ENCODE data around the gene ARHGEF39.

Gene ARHGEF39

DNA sequence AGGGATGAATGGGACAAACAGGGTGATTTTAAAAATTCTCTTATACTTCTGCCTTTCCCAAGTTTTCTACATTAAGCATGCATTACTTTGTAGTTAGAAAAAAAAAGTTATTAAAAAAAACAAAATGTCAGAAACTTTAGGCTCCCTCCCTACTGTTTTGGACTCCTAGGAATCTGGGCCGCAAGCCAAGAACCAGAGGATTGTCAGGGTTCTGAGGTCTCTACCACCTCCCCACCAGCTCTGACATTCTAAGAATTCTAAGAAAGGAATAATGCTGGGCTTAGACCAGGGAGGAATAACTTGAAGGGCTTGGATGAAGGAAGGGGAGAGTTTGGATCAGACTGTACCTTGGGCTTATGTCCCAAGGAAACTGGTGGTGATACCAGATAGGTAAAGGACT lies 1.1 kb upstream of the ARHGEF39 start:
- Histone ChIP-seq H3K9me3 (ENCODE audit: control insufficient read depth, low read length) (no peaks in the 10 kb centered on the region), H3K9ac (ENCODE audit: low read length) (no peak overlapping the region), H3K4me1 (ENCODE audit: control insufficient read depth, insufficient read depth, low read length) (peaks cover 50% of the 10 kb centered on the region), H3K27me3 (ENCODE audit: control insufficient read depth, insufficient read depth, low read length) (no peaks in the 10 kb centered on the region), H3K4me3 (ENCODE audit: low read length) (no peak overlapping the region), H3K36me3 (ENCODE audit: control insufficient read depth, insufficient read depth, low read length) (no peaks in the 10 kb centered on the region)

DNA sequence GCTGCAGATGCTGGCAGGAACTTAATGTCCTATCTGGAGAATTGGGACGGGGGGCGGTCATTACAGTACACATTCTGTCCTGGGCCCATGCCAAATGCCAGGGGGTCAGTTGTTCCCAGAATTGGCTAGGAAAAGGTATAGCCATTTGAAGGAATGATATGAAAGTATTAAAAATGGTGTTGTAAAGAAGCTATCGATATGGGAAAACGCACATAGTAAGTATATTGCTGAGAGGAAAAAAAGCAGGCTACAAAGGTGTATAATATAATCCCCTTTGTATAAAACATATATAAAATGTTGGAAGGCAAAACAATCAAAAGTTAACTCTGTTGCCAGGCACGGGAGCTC lies 450 bp upstream of the ARHGEF39 start:
- no peak overlapping the region for H3K4me3 ChIP-seq (ENCODE audit: low read length)
- H3K4me1 ChIP-seq (ENCODE audit: control insufficient read depth, insufficient read depth, low read length): peaks cover 54% of the 10 kb centered on the region
- peaks cover under 1% of the 10 kb centered on the region for H3K36me3 ChIP-seq (ENCODE audit: control insufficient read depth, insufficient read depth, low read length)
- no peaks in the 10 kb centered on the region for H3K9me3 ChIP-seq (ENCODE audit: control insufficient read depth, low read length)
- peak overlapping the region; percentile 57 for H3K9ac ChIP-seq (ENCODE audit: low read length)
- H3K27me3 ChIP-seq (ENCODE audit: control insufficient read depth, insufficient read depth, low read length): no peaks in the 10 kb centered on the region

DNA sequence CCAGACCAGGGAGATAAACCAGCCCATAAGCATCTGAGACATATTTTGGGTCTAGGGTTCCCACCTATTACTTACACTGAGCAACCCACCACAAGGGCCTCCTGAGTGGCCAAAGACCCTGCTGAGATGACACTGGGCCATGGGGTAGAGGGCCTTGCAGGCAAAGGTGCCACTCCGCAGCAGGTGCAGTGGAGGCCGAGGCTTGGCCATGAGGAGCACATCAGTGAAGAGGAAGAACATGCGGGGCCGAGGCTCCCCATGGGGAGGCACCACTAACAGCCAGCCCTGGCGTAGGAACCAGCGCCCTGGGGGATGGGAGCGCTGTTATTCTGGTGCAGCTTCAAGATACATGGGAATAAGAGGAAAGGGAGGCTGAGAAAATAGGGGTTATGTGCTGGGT lies 2.6 kb downstream of the ARHGEF39 start:
- H3K4me1 ChIP-seq (ENCODE audit: control insufficient read depth, insufficient read depth, low read length): peaks cover 46% of the 10 kb centered on the region
- H3K36me3 ChIP-seq (ENCODE audit: control insufficient read depth, insufficient read depth, low read length): peaks cover 3% of the 10 kb centered on the region
- no peak overlapping the region for H3K9ac ChIP-seq (ENCODE audit: low read length)
- no peak overlapping the region for H3K4me3 ChIP-seq (ENCODE audit: low read length)
- H3K27me3 ChIP-seq (ENCODE audit: control insufficient read depth, insufficient read depth, low read length): no peaks in the 10 kb centered on the region
- no peaks in the 10 kb centered on the region for H3K9me3 ChIP-seq (ENCODE audit: control insufficient read depth, low read length)

DNA sequence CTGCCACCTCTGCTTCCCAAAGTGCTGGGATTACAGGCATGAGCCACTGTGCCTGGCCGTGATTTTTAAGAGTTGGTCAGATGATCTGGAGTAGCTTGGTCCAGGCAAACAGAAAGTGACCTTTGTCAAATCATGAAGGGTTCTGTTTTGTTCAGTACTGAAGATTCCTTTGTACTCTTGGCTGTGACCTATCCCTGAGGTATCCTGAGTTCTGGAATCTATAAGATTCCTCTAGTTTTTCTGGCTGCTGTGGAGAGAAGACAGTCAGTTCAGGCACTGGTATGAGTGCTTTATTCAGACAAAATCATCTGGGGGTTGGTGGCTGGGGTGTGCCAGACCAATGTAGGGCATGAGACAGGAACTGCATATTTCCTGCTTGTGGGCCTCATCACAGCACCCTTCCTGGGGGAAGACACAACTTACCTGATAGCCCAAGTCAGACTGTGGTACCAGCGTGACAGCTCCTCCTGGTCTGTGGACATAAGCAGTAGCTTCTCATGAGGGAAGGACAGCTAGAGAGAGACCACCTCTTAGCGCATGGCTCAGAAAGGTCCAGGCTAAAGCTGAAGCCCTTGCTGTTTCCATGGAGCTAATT lies 3.1 kb downstream of the ARHGEF39 start:
- Histone ChIP-seq H3K27me3 (ENCODE audit: control insufficient read depth, insufficient read depth, low read length) (no peaks in the 10 kb centered on the region), H3K9me3 (ENCODE audit: control insufficient read depth, low read length) (no peaks in the 10 kb centered on the region), H3K4me1 (ENCODE audit: control insufficient read depth, insufficient read depth, low read length) (peaks cover 49% of the 10 kb centered on the region), H3K4me3 (ENCODE audit: low read length) (no peak overlapping the region), H3K9ac (ENCODE audit: low read length) (peak overlapping the region; percentile 44), H3K36me3 (ENCODE audit: control insufficient read depth, insufficient read depth, low read length) (peaks cover 3% of the 10 kb centered on the region)

DNA sequence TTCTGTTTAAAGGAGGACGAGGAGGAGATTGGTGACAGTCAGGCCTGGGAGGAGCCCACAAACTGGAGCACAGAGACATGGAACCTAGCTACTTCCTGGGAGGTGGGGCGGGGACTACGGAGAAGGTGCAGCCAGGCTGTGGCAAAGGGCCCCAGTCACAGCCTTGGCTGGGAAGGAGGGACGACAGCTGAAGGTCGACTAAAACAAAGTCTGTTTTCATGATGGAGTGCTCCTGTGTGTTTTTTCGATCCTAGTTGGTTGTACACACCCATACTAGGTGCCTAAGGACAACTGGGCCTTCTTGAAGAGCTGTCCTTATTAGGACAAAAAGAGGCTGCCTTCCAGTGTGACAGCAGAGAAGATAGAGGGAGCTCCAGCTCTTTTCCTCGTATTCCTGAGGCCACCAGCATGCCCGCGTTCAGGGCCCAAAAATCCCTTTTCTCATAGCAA lies 4.0 kb downstream of the ARHGEF39 start:
- Histone ChIP-seq H3K9ac (ENCODE audit: low read length) (peak overlapping the region; percentile 54), H3K4me3 (ENCODE audit: low read length) (no peak overlapping the region), H3K4me1 (ENCODE audit: control insufficient read depth, insufficient read depth, low read length) (peaks cover 49% of the 10 kb centered on the region), H3K9me3 (ENCODE audit: control insufficient read depth, low read length) (no peaks in the 10 kb centered on the region), H3K36me3 (ENCODE audit: control insufficient read depth, insufficient read depth, low read length) (peaks cover 3% of the 10 kb centered on the region), H3K27me3 (ENCODE audit: control insufficient read depth, insufficient read depth, low read length) (no peaks in the 10 kb centered on the region)

DNA sequence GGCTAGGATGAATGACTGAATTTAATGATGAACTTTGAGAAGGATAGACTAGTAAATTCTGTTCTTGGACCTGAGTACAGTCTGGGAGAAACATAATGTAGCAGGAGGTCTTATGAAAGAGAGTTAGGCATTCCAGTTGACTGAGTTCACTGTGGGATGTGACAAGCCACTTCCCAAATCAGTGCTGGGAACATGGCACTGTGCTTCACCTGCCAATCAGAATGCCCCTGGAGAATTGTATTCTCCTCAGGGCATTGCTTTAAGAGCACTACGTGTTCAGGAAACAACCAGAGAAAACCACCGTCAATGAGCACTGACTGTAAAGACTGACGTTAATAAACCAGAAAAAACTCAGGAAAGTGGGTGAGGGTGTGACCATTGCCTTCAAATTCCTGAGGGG lies 5.7 kb downstream of the ARHGEF39 start:
- H3K4me1 ChIP-seq (ENCODE audit: control insufficient read depth, insufficient read depth, low read length): peaks cover 44% of the 10 kb centered on the region

DNA sequence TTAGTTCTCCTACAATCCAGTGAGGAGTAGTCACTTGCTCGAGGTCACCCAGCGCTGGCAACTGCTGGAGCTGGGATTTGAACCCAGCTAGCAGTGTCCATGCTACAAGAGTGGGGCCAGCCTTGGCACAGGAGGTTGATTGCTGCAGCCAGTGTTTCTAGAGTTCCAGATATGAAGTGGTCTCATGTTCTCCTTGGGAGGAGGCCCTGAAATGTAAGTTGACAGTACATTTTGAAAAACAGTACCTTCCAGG lies 6.1 kb downstream of the ARHGEF39 start:
- Histone ChIP-seq H3K27me3 (ENCODE audit: control insufficient read depth, insufficient read depth, low read length) (no peaks in the 10 kb centered on the region), H3K4me3 (ENCODE audit: low read length) (peak overlapping the region; percentile 60), H3K4me1 (ENCODE audit: control insufficient read depth, insufficient read depth, low read length) (peaks cover 41% of the 10 kb centered on the region), H3K36me3 (ENCODE audit: control insufficient read depth, insufficient read depth, low read length) (peaks cover 3% of the 10 kb centered on the region), H3K9me3 (ENCODE audit: control insufficient read depth, low read length) (no peaks in the 10 kb centered on the region), H3K9ac (ENCODE audit: low read length) (peak overlapping the region; percentile 90)

More for the DNA sequence above, 5.7 kb downstream of the ARHGEF39 start:
- peaks cover 3% of the 10 kb centered on the region for H3K36me3 ChIP-seq (ENCODE audit: control insufficient read depth, insufficient read depth, low read length)
- H3K4me3 ChIP-seq (ENCODE audit: low read length): peak overlapping the region; percentile 60
- peak overlapping the region; percentile 90 for H3K9ac ChIP-seq (ENCODE audit: low read length)
- H3K27me3 ChIP-seq (ENCODE audit: control insufficient read depth, insufficient read depth, low read length): no peaks in the 10 kb centered on the region
- no peaks in the 10 kb centered on the region for H3K9me3 ChIP-seq (ENCODE audit: control insufficient read depth, low read length)

DNA sequence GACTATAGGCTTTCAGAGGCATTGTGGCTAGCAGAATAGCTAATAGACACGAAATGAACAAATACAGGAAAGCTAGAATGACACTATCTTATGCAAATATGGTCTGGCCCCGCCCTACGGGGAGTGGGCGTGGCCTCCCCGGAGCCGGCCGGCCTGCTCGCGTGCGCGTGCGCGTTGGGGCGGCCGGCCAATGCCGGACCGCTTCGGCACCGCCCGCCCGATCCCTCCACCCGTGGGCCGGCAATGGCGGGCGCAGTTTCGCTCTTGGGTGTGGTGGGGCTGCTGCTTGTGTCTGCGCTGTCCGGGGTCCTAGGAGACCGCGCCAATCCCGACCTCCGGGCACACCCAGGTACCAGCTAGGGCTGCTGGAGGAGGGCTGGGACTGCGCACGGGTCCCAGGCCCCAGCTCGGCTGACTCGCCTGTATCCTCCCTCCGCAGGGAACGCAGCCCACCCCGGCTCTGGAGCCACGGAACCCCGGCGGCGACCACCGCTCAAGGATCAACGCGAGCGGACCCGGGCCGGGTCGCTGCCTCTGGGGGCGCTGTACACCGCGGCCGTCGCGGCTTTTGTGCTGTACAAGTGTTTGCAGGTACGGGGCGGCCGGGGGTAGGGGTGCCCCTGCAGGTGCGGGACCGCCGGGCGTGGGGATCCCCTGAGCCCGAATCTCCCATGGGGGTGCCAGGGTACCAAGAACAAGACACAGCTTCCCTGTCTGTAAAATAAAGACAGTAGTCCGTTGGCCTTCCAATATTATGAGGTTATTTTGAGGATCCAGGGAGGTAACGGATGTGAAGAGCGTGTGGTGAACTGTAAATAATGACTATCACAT lies 6.6 kb downstream of the ARHGEF39 start, which contains the start of gene CCDC107:
Gene CCDC107, plus strand, starts transcription at position 156 of the 831 bp plus-strand sequence. Its CDS starts 88 bp downstream, at position 244.
- peak within 1 kb of the TSS; percentile 90 for H3K9ac ChIP-seq (ENCODE audit: low read length)
- H3K9me3 ChIP-seq (ENCODE audit: control insufficient read depth, low read length): no peaks in the 10 kb centered on the region
- H3K4me3 ChIP-seq (ENCODE audit: low read length): peak within 1 kb of the TSS; percentile 60
- peaks cover 3% of the 10 kb centered on the region for H3K36me3 ChIP-seq (ENCODE audit: control insufficient read depth, insufficient read depth, low read length)
- H3K27me3 ChIP-seq (ENCODE audit: control insufficient read depth, insufficient read depth, low read length): no peaks in the 10 kb centered on the region
- peaks cover 41% of the 10 kb centered on the region for H3K4me1 ChIP-seq (ENCODE audit: control insufficient read depth, insufficient read depth, low read length)

DNA sequence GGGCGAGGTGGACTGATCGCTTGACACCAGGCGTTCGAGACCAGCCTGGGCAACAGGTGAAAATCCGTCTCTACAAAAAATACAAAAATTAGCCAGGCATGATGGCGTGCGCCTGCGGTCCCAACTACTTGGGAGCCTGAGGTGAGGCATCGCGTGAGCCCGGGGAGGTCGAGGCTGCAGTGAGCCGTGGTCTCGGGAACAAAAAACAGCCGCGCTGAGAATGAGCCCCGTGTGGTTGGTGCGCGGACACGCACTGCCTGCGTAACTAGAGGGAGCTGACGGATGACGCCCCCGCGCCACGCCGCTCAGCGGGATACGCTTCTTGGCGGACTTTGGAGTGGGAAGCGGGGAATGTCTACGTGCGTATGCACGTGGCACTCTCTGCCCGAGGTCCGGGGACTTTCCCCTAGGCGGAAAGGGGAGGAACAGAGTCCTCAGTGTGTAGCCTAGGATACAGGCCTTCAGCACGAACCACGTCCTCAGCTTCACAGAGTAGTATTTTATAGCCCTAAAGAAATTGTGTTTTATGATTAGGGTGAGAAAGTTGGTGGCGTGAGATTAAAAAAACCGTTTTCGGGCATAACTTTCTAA lies 7.4 kb downstream of the ARHGEF39 start, which contains the start of gene RMRP:
Gene RMRP, minus strand, starts transcription at position 474 of the 591 bp plus-strand sequence.
- Histone ChIP-seq H3K36me3 (ENCODE audit: control insufficient read depth, insufficient read depth, low read length) (peaks cover 3% of the 10 kb centered on the region), H3K9me3 (ENCODE audit: control insufficient read depth, low read length) (no peaks in the 10 kb centered on the region), H3K27me3 (ENCODE audit: control insufficient read depth, insufficient read depth, low read length) (no peaks in the 10 kb centered on the region), H3K4me3 (ENCODE audit: low read length) (peak within 1 kb of the TSS; percentile 60), H3K4me1 (ENCODE audit: control insufficient read depth, insufficient read depth, low read length) (peaks cover 41% of the 10 kb centered on the region), H3K9ac (ENCODE audit: low read length) (peak within 1 kb of the TSS; percentile 90)

DNA sequence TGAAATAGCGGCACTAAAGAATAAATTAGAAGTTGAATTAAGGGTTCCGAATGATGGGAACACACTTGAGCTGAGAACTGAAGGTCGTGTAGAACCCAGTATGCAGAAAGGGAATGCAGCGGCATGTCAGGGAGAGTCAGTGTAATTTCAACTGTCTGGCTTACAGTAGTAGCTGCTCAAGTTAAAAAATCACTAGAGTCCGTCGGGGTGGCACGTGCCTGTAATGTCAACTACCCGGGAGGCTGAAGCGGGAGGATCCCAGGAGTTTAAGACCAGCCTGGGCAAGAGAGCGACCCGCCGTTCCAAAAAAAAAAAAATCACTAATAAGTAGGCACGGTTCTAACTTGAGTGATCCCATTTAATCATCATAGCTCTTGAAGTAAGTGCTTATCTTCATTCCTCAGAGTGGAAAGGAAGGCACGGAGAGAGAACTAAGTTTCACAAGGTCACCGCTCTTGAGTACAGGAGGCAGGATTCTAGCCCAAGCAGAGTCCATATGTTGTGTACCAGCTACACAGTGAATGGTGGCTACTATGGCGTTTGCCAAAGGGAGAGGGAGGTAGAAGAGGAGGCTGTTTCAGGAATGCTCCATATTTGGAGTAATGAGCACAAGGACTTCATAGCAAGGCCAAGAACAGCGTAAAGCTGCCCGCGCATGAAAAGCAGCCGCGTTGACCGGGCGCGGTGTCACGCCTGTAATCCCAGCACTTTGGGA lies 8.0 kb downstream of the ARHGEF39 start:
- Histone ChIP-seq H3K4me1 (ENCODE audit: control insufficient read depth, insufficient read depth, low read length) (peaks cover 41% of the 10 kb centered on the region), H3K36me3 (ENCODE audit: control insufficient read depth, insufficient read depth, low read length) (peaks cover 3% of the 10 kb centered on the region), H3K4me3 (ENCODE audit: low read length) (peak overlapping the region; percentile 60), H3K9me3 (ENCODE audit: control insufficient read depth, low read length) (no peaks in the 10 kb centered on the region), H3K9ac (ENCODE audit: low read length) (peak overlapping the region; percentile 90), H3K27me3 (ENCODE audit: control insufficient read depth, insufficient read depth, low read length) (no peaks in the 10 kb centered on the region)

DNA sequence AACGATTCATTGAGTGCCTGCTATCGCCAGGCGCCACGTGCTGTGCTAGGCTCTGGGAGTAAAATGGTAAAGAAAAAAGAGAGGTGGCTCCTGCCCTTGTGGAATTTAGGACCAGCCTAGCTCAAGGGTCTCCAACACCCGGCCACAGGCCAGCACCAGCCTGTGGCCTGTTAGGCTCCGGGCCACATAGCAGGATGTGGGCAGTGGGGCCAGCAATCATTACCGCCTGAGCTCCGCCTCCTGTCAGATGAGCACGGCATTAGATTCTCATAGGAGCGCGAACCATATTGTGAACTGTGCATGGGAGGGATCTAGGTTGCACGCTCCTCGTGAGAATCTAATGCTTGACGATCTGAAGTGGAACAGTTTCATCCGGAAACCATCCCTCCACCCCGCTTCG lies 8.6 kb downstream of the ARHGEF39 start:
- Histone ChIP-seq H3K9me3 (ENCODE audit: control insufficient read depth, low read length) (no peaks in the 10 kb centered on the region), H3K36me3 (ENCODE audit: control insufficient read depth, insufficient read depth, low read length) (peaks cover 3% of the 10 kb centered on the region), H3K27me3 (ENCODE audit: control insufficient read depth, insufficient read depth, low read length) (no peaks in the 10 kb centered on the region), H3K4me3 (ENCODE audit: low read length) (no peak overlapping the region), H3K4me1 (ENCODE audit: control insufficient read depth, insufficient read depth, low read length) (peaks cover 41% of the 10 kb centered on the region), H3K9ac (ENCODE audit: low read length) (no peak overlapping the region)

DNA sequence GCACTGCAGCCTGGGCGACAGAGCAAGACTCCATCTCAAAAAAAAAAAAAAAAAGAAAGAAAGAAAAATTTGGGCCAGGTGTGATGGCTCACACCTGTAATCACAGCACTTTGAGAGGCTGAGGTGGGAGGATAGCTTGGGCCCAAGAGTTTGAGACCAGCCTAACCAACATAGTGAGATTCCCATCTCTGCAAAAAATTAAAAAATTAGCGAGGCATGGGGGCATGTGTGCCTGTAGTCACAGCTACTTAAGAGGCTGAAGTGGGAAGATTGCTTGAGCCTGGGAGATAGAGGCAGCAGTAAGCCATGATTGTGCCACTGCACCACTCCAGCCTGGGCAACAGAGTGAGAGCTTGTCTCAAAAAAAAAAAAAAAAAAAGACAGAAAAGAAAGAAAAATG lies 11.4 kb downstream of the ARHGEF39 start:
- Histone ChIP-seq H3K4me3 (ENCODE audit: low read length) (no peak overlapping the region), H3K27me3 (ENCODE audit: control insufficient read depth, insufficient read depth, low read length) (no peaks in the 10 kb centered on the region), H3K36me3 (ENCODE audit: control insufficient read depth, insufficient read depth, low read length) (no peaks in the 10 kb centered on the region), H3K9ac (ENCODE audit: low read length) (no peak overlapping the region), H3K4me1 (ENCODE audit: control insufficient read depth, insufficient read depth, low read length) (peaks cover 22% of the 10 kb centered on the region), H3K9me3 (ENCODE audit: control insufficient read depth, low read length) (no peaks in the 10 kb centered on the region)
